Cerebellar nuclear complex (tissue), 1 donor: ENCODE measurements around the gene SLC6A5.
A peak's percentile ranks its signal among the peaks of the same experiment; 100 is the strongest.

Experiments used
- DNase-seq, 2 experiments: peaks; one replicate each; lab custom pipeline; 2025; lab: John Stamatoyannopoulos, UW

SLC6A5 gene

DNA sequence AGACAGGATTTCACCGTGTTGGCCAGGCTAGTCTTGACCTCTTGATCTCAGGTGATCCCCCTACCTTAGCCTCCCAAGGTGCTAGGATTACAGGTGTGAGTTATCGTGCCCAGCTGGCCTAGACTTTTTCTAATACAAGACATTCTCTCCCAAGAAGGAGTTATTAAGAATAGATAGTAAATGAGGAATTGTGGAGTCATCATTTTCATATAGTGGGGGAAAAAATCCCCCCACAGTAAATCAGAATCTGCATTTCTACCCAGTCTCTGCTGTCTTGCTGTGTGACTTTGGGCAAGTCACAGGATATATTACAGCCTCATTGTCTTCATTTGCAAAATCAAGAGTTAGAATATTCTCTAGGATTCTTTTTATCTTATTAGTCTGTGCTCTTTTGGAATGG lies 21.6 kb downstream of the SLC6A5 start:
- no peak for DNase-seq

GRCh38 chr11:20621679-20622078 lies 22.3 kb downstream of the SLC6A5 start:
- no peak for DNase-seq

- no peak for DNase-seq
Observed at GRCh38 chr11:20623252-20623651, 23.8 kb downstream of the SLC6A5 start.

DNA sequence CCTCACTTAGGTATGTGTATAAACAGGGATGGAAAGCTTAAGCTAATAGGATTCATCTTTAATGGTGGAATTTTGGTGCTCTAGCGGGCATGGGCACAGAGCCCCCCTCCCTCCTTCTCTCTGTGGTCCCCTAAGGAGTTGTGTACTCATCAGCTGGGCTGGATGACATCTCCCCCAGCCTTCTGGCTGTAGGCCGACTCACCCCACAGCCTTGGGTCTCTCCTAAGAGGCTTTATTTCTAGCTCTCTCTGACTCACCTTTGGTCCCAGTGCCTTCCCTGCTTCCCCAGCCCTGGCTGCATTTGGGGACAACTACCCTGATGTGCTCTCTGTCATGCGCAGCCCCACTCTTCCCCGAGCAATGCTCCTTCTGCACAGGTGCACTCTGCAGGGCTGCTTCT lies 26.9 kb downstream of the SLC6A5 start:
- no peak for DNase-seq

GRCh38 chr11:20627026-20627425 lies 27.6 kb downstream of the SLC6A5 start:
- DNase-seq, result no peak

- no peak for DNase-seq
Observed at GRCh38 chr11:20627701-20628100, 28.3 kb downstream of the SLC6A5 start.

- no peak for DNase-seq
Observed at GRCh38 chr11:20631519-20632168, 32.2 kb downstream of the SLC6A5 start.

DNA sequence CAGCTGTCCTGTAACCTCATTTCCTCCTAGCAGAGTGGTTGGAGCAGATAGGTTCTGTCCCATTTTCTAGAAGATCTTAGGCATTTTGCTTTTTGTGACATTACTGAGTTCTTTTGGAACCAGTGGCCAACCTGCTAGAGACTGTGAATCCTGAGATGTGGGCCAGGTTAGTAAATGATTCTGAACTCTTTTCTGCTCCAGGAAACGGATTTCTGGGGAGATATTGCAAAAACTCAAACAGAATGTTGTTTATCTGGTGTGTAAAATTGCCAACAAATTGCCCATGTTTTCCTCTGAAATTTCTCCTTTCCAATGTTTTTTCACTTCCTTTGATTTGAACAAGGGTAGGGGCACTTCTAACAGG lies 32.7 kb downstream of the SLC6A5 start:
- DNase-seq, result no peak

DNA sequence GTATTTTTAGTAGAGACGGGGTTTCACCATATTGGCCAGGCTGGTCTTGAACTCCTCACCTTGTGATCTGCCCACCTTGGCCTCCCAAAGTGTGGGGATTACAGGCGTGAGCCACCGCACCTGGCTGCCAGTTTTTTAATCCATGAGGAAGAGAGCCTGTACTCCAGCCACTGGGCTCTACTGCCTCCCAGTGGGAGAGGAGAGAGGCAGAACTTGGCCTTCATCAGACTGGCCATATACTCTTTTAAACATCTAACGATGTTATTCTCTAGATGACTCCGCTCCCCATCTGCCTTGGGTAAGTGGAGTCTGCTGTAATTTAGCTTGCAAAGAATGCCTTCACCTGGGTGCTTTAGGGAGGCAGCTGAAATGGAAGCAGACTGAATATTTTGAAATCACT lies 34.6 kb downstream of the SLC6A5 start:
- DNase-seq, result no peak

DNA sequence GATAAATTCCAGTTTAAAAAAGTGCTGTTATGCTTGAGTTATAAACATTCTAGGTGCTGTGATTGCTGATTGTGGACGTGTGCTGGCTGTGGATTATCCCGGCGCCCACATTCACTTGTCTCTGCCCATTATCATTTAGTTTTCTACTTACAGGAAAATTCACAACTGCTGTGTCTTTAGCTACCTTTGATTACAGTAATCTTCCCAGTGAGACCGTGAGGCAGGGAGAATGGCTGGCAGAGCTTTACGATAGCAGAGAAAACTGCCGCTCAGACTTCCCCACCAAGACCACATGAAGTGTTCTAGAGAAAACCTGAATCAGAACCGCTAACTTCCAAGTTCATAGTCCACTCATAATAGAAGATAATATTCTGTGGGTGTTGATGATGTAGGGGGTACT lies 35.4 kb downstream of the SLC6A5 start:
- no peak for DNase-seq

DNA sequence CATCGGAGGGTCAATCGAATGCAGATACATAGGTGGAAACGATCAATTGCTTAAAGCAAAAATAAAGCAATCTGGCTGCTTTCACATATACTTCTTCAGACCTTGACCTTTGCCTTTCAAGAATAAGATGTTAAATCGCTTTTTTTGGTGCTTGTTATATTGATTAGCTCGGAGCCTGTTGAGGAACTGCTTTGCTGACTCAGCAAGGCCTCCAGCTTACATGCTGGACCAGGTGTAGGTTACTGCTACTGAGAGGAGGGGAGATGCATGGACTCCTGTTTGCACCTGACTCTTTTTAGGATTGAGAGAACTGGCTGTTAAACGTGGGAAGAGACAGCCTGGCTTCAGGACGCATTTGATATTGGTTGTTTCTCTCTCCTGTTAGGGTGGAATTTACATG lies 38.7 kb downstream of the SLC6A5 start:
- no peak for DNase-seq

DNA sequence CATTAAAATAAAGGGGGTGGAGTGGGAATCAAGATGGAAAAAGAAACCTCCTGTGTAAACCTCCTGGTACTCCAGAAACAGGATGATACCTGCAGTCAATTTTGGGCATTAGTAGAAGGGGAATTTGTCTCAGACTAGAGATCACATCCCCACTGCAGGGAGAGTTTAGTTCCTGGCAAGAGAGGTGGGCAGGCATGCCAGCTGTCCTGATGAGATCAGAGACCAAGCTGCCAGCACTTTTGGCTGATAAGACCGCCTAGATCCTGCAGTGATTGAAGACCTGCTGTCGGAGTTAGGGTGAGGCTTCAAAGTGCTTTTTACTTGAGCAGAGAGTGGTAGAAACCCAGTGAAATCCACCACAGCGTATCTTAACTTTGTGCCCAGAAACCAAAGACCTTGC lies 40.3 kb downstream of the SLC6A5 start:
- DNase-seq, result no peak

GRCh38 chr11:20640401-20640800 lies 41.0 kb downstream of the SLC6A5 start:
- DNase-seq, result no peak

GRCh38 chr11:20644360-20644759 lies 45.0 kb downstream of the SLC6A5 start:
- DNase-seq, result no peak

GRCh38 chr11:20647976-20648565 lies 48.7 kb downstream of the SLC6A5 start:
- DNase-seq, result peak in 1 of 2 experiments; percentile 5

- DNase-seq, result no peak
Observed at GRCh38 chr11:20652150-20652806, 52.9 kb downstream of the SLC6A5 start.

GRCh38 chr11:20654038-20654437 lies 54.6 kb downstream of the SLC6A5 start:
- no peak for DNase-seq

GRCh38 chr11:20656901-20657300 lies 57.5 kb downstream of the SLC6A5 start:
- DNase-seq, result no peak

- DNase-seq, result no peak
Observed at GRCh38 chr11:20658135-20658534, 58.7 kb downstream of the SLC6A5 start.

GRCh38 chr11:20661445-20661844 lies 62.0 kb downstream of the SLC6A5 start:
- DNase-seq, result no peak

DNA sequence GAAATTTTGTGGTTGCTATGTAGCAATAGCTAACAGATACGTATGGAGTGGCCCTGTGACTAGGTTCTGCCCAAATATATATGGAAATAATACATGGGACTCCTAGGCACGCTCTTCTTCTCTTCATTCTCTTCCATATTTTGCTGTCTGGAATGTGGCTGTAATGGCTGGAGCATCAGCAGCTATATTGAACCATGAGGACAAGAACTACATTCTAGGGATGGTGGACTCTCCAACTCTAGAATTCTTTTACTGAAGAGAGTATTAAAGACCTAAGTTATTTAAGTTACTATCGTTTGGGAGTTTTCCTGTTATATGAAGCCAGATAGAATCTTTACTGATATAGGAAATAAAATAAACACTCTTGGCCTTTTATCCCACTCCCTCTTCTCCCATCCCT lies 62.4 kb downstream of the SLC6A5 start:
- DNase-seq, result no peak

DNA sequence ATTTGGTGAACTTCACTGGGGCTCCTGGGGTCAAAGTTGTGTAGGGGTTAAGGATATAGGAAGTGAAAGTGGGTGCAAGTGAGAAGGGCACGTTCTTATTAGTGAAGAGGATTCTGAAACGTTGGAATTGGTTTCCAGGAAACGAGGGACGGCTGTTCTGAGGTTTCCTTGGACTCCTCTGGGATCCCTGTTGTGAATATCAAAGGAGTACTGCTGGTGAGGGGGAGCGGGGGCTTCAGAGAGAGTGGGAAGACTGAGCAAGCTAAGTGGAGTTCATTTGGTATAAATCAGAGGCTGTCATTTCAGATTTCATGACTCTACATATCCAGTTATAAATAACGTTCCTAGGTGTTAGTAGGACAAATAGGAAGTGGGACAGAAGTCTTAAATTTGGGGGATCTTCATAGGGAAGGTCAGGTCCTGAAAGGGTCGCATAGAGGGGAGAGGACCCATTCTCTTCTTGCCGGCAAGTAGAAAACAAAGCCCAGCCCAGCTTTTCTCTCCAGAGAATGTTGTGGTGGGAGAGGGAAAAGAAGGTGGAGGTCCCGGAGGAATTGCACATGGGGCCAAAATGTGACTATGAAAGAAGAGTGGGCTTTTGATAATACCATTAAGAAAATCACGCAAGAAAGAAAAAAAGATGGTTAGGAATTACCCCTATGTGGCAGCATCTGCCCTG lies 68.9 kb downstream of the SLC6A5 start:
- DNase-seq, result no peak
